ENCODE data around the gene HM13.

DNA sequence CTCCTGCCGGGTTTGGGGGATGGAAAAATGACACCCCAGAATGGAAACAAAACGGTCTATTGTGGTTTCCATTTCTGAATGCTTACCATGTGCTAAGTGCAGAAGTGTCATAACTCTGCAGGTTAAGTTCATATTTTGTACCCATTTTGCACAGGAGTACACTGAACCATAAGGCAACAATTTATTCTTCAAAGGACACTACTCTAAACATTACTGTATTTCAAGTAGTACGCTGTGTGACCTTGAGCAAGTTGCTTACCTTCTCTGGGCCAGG is 81.1 kb downstream of the HM13 start:
- TF ChIP-seq, protein P1, sequence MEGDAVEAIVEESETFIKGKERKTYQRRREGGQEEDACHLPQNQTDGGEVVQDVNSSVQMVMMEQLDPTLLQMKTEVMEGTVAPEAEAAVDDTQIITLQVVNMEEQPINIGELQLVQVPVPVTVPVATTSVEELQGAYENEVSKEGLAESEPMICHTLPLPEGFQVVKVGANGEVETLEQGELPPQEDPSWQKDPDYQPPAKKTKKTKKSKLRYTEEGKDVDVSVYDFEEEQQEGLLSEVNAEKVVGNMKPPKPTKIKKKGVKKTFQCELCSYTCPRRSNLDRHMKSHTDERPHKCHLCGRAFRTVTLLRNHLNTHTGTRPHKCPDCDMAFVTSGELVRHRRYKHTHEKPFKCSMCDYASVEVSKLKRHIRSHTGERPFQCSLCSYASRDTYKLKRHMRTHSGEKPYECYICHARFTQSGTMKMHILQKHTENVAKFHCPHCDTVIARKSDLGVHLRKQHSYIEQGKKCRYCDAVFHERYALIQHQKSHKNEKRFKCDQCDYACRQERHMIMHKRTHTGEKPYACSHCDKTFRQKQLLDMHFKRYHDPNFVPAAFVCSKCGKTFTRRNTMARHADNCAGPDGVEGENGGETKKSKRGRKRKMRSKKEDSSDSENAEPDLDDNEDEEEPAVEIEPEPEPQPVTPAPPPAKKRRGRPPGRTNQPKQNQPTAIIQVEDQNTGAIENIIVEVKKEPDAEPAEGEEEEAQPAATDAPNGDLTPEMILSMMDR (IDR thresholded peaks at IDR 0.05; ENCODE audit: low read depth, low read length, poor library complexity, severe bottlenecking): no peak
- TF ChIP-seq EZH2phosphoT487 (IDR thresholded peaks at IDR 0.05; ENCODE audit: borderline replicate concordance, low read length): no peak
